Frontal cortex (tissue), 4 donors: ENCODE measurements around the gene SHC1. TPM values are rescaled to one million over a fixed set of nuclear protein-coding genes. Genes with fewer than 3 reads are reported as not detected.

Source experiments
- DNase-seq, 2 donors: peaks; one replicate each; pipeline ENCODE4 v3.0.0; 2012; ENCODE audit warnings: low spot score in 2 of 2
- FAIRE-seq: peaks from 2 replicates; lab custom pipeline; 2012; peaks lifted over from hg19 to GRCh38; lab: Jason Lieb, UNC
- total RNA-seq: library from RNA; depleted of rRNA; stranded (reverse); fragments of >200 nt; gene quantifications from one replicate; pipeline ENCODE4 v1.2.3, GENCODE V29; 2014
- donor health status: control.
- donor health status: control.
- donor health status: control.

Gene SHC1
- total RNA-seq, 1 donor from 2014 or later: 6.9 TPM

GRCh38 chr1:155009221-155009711, 38.7 kb upstream of the SHC1 start:
- DNase-seq (no peak), FAIRE-seq (no peak)

GRCh38 chr1:155008015-155008941, 37.7 kb upstream of the SHC1 start:
- DNase-seq (no peak), FAIRE-seq (no peak)

- DNase-seq (peak in 1 of 2 donors; percentile 54), FAIRE-seq (no peak)
Observed at GRCh38 chr1:155007251-155007828, 36.8 kb upstream of the SHC1 start.

- no peak for FAIRE-seq
Observed at GRCh38 chr1:155006601-155007101, 36.1 kb upstream of the SHC1 start.

GRCh38 chr1:155005076-155006011, 34.8 kb upstream of the SHC1 start:
- DNase-seq (no peak), FAIRE-seq (no peak)

More at GRCh38 chr1:155006601-155007101, 36.1 kb upstream of the SHC1 start:
- no peak for DNase-seq

- no peak for FAIRE-seq
Observed at GRCh38 chr1:155004352-155005075, 34.0 kb upstream of the SHC1 start.

GRCh38 chr1:155003766-155004351, 33.3 kb upstream of the SHC1 start:
- FAIRE-seq (no peak), DNase-seq (peak in 1 of 2 donors; percentile 64)

More at GRCh38 chr1:155004352-155005075, 34.0 kb upstream of the SHC1 start:
- DNase-seq: no peak

- DNase-seq: no peak
- FAIRE-seq: no peak
Observed at GRCh38 chr1:155003227-155003765, 32.7 kb upstream of the SHC1 start.

GRCh38 chr1:155002464-155003226, 32.1 kb upstream of the SHC1 start, which contains the start of gene ZBTB7B:
TSS of gene ZBTB7B (plus strand) at chr1:155002802. CDS start at chr1:155014661, 11,859 bp downstream.
- FAIRE-seq: no peak
- DNase-seq: peak; percentile 58 to 76

GRCh38 chr1:155001675-155002463, 31.3 kb upstream of the SHC1 start:
- FAIRE-seq: no peak

GRCh38 chr1:155001425-155001674, 30.8 kb upstream of the SHC1 start:
- FAIRE-seq: no peak
- DNase-seq: no peak

More at GRCh38 chr1:155001675-155002463, 31.3 kb upstream of the SHC1 start:
- DNase-seq: peak; percentile 97 to 98

- no peak for FAIRE-seq
- peak; percentile 78 to 88 for DNase-seq
Observed at GRCh38 chr1:155000726-155001424, 30.3 kb upstream of the SHC1 start.

- FAIRE-seq (no peak), DNase-seq (peak in 1 of 2 donors; percentile 76)
Observed at GRCh38 chr1:155000411-155000725, 29.8 kb upstream of the SHC1 start.

GRCh38 chr1:154999571-155000410, 29.2 kb upstream of the SHC1 start:
- DNase-seq: peak in 1 of 2 donors; percentile 46
- FAIRE-seq: no peak

GRCh38 chr1:154998818-154999570, 28.4 kb upstream of the SHC1 start:
- peak in 1 of 2 donors; percentile 72 for DNase-seq
- FAIRE-seq: no peak
